ENCODE data around the gene DNMBP.
"Not testable (repeated sequence)": the region's sequence is repeated elsewhere in the genome, so short reads cannot be mapped to it uniquely, and the experiment has no call there.

Gene DNMBP

DNA sequence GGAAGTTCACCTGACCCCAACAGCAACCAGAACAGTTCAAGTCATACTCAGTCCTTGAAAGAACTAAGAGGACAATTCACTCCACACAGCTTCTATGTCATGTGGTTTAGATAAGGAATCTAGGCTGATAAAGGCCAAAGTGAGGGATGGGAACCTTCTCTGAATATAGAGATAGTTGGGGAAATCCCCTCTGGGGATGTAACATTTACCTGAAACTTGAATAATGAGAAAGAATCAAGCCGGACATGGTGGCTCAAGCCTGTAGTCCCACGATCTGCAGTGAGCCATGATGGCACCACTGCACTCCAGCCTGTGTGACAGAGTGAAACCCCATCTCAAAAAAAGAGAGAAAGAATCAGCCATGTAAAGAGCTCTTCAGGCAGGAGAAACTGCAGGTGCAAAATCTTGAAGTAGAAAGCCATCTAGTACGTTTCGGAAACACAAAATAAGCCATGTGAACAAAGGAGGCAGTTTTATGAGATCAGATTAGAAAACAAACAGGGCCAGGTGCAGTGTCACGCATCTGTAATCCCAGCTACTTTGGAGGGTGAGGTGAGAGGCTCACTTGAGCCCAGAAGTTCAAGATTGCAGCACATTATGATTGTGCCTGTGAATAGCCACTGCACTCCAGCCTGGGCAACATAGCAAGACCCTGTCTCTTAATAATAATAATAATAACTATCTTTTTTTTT, 4.5 kb upstream of the DNMBP start:
- no peak for DNase-seq (ENCODE audit: low read depth)

GRCh38 chr10:100013621-100014020, 3.9 kb upstream of the DNMBP start:
- no peak for DNase-seq (ENCODE audit: low read depth)

DNA sequence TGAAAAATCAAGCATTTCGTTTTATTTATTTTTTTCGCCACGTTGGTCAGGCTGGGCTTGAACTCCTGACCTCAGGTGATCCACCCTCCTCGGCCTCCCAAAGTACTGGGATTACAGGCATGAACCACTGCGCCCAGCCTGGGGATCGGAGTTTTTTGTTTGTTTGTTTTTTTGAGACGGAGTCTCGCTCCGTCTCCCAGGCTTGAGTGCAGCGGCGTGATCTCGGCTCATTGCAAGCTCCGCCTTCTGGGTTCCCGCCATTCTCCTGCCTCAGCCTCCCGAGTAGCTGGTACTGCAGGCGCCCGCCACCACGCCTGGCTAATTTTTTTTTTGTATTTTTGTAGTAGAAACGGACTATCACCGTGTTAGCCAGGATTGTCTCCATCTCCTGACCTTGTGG, 2.2 kb upstream of the DNMBP start:
- DNase-seq (ENCODE audit: low read depth), result not testable (repeated sequence)

- no peak for DNase-seq (ENCODE audit: low read depth)
These were observed 409 bp downstream of the DNMBP start for GRCh38 chr10:100009283-100009792.

DNA sequence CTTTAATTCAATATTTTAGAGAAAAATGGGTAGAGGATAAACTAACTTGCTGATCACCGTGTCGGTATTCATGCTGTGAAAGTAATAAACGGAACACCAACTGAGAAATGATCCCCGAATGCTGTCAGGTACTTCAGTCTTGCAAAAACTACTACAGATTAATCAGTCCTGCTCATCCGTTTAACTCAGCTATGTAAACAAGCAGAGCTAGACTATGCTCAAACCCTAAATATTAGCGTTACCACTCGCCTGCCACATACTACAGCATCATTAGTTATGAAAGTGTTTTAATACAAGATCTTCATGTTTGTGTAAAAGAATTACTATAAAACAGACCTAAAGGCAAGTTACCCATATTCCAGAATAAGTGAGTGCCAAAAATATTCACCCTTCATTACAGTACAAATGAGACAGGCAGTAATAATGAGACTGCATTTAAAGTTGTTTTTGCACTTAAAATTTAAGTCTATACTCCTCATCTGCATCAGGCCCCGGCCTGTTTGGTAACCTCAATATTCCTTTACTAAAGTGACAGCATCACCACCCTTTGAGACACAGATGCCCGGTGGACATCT, 952 bp downstream of the DNMBP start:
- DNase-seq (ENCODE audit: low read depth), result no peak

- DNase-seq (ENCODE audit: low read depth), result no peak
These were observed 1.6 kb downstream of the DNMBP start for GRCh38 chr10:100008142-100008522.

DNA sequence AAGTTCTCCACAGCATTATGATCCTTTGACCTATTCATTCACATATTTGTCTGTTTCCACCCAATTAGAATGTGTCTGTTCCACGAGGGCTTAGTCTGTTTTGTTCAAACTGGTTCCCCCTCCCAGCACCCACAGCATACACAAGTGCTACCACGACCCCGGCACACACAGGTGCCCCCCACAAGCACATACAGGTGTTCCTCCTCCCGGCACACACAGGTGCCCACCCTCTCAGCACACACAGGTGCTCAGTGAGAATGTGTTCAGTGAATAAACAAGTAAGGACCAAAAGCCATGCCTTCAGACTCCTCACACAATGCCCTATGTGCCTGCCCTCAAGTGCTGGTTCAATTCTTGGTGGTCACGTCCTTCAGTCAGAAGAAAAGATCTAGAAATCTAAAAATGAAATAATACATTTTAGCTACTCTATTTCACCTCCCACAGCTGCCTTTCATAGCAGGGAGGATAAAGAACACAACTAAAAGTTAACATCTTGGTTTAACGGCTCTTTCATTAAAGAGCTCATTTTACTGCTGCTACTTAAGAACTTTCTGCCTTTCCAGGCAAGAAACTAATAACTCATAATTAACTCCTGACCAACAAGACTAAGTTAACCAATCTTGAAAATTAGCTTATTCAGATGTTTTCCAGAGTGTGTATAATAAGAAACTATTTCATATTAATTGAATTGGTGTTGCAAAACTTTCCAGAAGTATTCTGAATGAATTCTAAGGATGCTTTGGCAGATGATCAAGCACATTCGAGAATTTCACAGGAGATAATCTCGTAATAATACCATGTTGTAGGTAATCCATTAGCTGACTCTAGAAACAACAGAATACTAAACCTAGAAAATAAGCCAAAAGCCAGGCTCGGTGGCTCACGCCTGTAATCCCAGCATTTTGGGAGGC, 2.3 kb downstream of the DNMBP start:
- DNase-seq (ENCODE audit: low read depth), result no peak

GRCh38 chr10:100006243-100006886, 3.4 kb downstream of the DNMBP start:
- DNase-seq (ENCODE audit: low read depth), result no peak

- DNase-seq (ENCODE audit: low read depth), result no peak
These were observed 4.8 kb downstream of the DNMBP start for GRCh38 chr10:100004805-100005510.

- no peak for DNase-seq (ENCODE audit: low read depth)
These were observed 9.6 kb downstream of the DNMBP start for GRCh38 chr10:100000109-100000644.

DNA sequence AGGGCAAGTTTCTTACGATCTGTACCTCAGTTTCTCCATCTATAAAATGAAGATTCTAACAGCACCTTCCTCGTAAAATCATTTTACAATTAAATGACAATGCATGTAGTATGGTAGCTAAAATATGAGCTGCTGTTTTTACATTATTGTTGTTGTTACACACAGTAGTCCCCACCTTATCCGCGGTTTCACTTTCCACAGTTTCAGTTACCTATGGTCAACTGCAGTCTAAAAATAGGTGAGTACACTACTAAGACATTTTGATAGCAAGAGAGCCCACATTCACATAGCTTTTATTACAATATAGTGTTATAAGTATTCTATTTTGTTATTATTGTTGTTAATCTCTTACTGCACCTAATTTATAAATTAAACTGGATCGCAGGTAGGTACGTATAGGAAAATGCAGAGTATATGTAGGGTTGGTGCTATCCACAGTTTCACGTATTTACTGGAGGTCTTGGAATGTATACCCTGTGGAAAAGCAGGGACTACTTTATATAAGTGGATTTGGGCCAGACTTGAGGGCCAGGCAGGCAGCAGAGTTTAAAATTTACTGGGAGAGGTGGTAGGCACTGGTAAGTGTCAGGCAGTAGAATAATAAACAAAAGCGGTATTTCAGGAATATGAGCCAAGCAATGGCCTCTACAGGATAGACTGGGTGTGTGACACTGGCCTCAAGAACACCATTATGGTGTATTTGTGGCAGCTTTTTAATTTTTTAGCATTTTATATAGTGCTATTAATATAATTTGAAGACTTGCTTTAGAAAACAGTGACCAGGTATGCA, 10.2 kb downstream of the DNMBP start:
- DNase-seq (ENCODE audit: low read depth), result no peak

- DNase-seq (ENCODE audit: low read depth), result no peak
These were observed 10.9 kb downstream of the DNMBP start for GRCh38 chr10:99998889-99999288.

- DNase-seq (ENCODE audit: low read depth), result no peak
These were observed 12.8 kb downstream of the DNMBP start for GRCh38 chr10:99996671-99997648.

GRCh38 chr10:99995713-99996112, 14.0 kb downstream of the DNMBP start:
- no peak for DNase-seq (ENCODE audit: low read depth)

GRCh38 chr10:99995269-99995668, 14.5 kb downstream of the DNMBP start:
- no peak for DNase-seq (ENCODE audit: low read depth)

DNA sequence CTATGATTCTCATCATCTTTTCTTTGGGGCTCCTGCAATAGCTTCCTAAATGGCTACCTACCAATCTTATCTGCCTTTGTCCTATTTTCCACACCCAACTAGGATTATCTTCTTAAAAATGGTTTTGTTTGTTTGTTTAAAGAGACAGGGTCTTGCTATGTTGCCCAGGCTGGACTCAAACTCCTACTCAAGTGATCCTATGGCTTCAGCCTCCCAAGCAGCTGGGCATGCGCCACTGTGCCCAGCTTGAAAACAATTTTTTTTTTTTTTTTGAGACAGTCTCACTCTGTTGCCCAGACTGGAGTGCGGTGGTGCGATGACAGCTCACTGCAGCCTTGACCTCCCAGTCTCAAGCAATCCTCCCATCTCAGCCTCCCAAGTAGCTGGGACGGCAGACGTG, 14.9 kb downstream of the DNMBP start:
- DNase-seq (ENCODE audit: low read depth), result no peak

GRCh38 chr10:99993701-99994689, 15.8 kb downstream of the DNMBP start:
- peak; percentile 30 for DNase-seq (ENCODE audit: low read depth)

GRCh38 chr10:99985637-99986036, 24.1 kb downstream of the DNMBP start:
- DNase-seq (ENCODE audit: low read depth), result not testable (repeated sequence)
